GM19239 (cell line): ENCODE data around the gene SRGAP1.
"Not testable (repeated sequence)": the region's sequence is repeated elsewhere in the genome, so short reads cannot be mapped to it uniquely, and the experiment has no call there.

Experiments
- DNase-seq: peaks from one replicate; pipeline ENCODE4 v3.0.0; 2011; ENCODE audit warnings: low spot score; ENCODE audit not compliant: insufficient read length
- FAIRE-seq: peaks from 2 replicates; lab custom pipeline; 2011; peaks lifted over from hg19 to GRCh38; lab: Jason Lieb, UNC

SRGAP1 gene

GRCh38 chr12:63836046-63836445, 8.5 kb upstream of the SRGAP1 start:
- DNase-seq (no peak), FAIRE-seq (no peak)

GRCh38 chr12:63836936-63837335, 7.6 kb upstream of the SRGAP1 start:
- no peak for DNase-seq
- FAIRE-seq = no peak

GRCh38 chr12:63838411-63838810, 6.1 kb upstream of the SRGAP1 start:
- FAIRE-seq = no peak
- no peak for DNase-seq

- DNase-seq (no peak), FAIRE-seq (no peak)
These were observed 3.5 kb upstream of the SRGAP1 start for GRCh38 chr12:63841011-63841410.

- DNase-seq (no peak), FAIRE-seq (no peak)
These were observed 2.9 kb upstream of the SRGAP1 start for GRCh38 chr12:63841571-63841970.

- not testable (repeated sequence) for FAIRE-seq, DNase-seq
These were observed 1.8 kb upstream of the SRGAP1 start for GRCh38 chr12:63842750-63843149.

- FAIRE-seq (no peak), DNase-seq (no peak)
These were observed 1.2 kb upstream of the SRGAP1 start for GRCh38 chr12:63843254-63843720.

- peak; percentile 31 for FAIRE-seq
These were observed 644 bp upstream of the SRGAP1 start for GRCh38 chr12:63843721-63844390.

GRCh38 chr12:63845726-63846125, 1.2 kb downstream of the SRGAP1 start:
- DNase-seq (no peak), FAIRE-seq (no peak)

More at GRCh38 chr12:63843721-63844390, 644 bp upstream of the SRGAP1 start:
- peak; percentile 88 for DNase-seq

GRCh38 chr12:63846238-63846967, 1.9 kb downstream of the SRGAP1 start:
- FAIRE-seq (no peak), DNase-seq (no peak)

- FAIRE-seq = no peak
- no peak for DNase-seq
These were observed 4.0 kb downstream of the SRGAP1 start for GRCh38 chr12:63848450-63848849.

GRCh38 chr12:63849106-63849620, 4.7 kb downstream of the SRGAP1 start:
- FAIRE-seq (no peak), DNase-seq (no peak)

- DNase-seq = no peak
- no peak for FAIRE-seq
These were observed 5.1 kb downstream of the SRGAP1 start for GRCh38 chr12:63849641-63850040.

GRCh38 chr12:63853978-63854377, 9.5 kb downstream of the SRGAP1 start:
- DNase-seq (no peak), FAIRE-seq (no peak)

- DNase-seq (no peak), FAIRE-seq (no peak)
These were observed 10.8 kb downstream of the SRGAP1 start for GRCh38 chr12:63855299-63855698.

- no peak for DNase-seq
- no peak for FAIRE-seq
These were observed 13.5 kb downstream of the SRGAP1 start for GRCh38 chr12:63857771-63858670.

GRCh38 chr12:63859880-63860279, 15.4 kb downstream of the SRGAP1 start:
- not testable (repeated sequence) for DNase-seq, FAIRE-seq

GRCh38 chr12:63862187-63862968, 17.9 kb downstream of the SRGAP1 start:
- DNase-seq (no peak), FAIRE-seq (no peak)

GRCh38 chr12:63862969-63863230, 18.4 kb downstream of the SRGAP1 start:
- FAIRE-seq = no peak
- DNase-seq = no peak
